Vagina (tissue), 2 donors: ENCODE results near the gene PCSK1.

Source experiments
- CTCF ChIP-seq, 3 experiments: fragments of 450-650 bp in 2 of 3; fragments of 200-600 bp in 1 of 3; sonication (generic) in 1 of 3; IDR thresholded peaks; one replicate each; pipeline ENCODE4 v1.5.1; 2017 to 2019; ENCODE audit warnings: antibody characterized with exemption in 3 of 3, mild to moderate bottlenecking in 2 of 3, moderate library complexity in 2 of 3
- POLR2A ChIP-seq, 2 donors: fragments of 450-650 bp; IDR thresholded peaks; one replicate each; pipeline ENCODE4 v1.6.1; 2017; ENCODE audit warnings: antibody characterized with exemption in 2 of 2, mild to moderate bottlenecking in 2 of 2, moderate library complexity in 2 of 2
- POLR2AphosphoS5 ChIP-seq, 2 donors: sonication (generic); formaldehyde crosslinking; IDR thresholded peaks; one replicate each; pipeline ENCODE4 v1.9.0; 2017; ENCODE audit warnings: antibody characterized with exemption in 2 of 2, mild to moderate bottlenecking in 2 of 2, low read depth in 1 of 2; ENCODE audit not compliant: insufficient read depth in 1 of 2

GRCh38 chr5:96453394-96453793 is 20.3 kb upstream of the PCSK1 start:
- TF ChIP-seq POLR2AphosphoS5 (IDR thresholded peaks at IDR 0.05; ENCODE audit: insufficient read depth in 1 of 2, low read depth in 1 of 2) (no peak), CTCF (IDR thresholded peaks at IDR 0.05) (no peak), POLR2A (IDR thresholded peaks at IDR 0.05) (no peak)
